HG03521 (cell line): ENCODE measurements around the gene KISS1R.

Experiments
- ATAC-seq: cut with Tn5 transposase; IDR thresholded peaks from one replicate; pipeline ENCODE4 v1.9.1; 2021; ENCODE audit warnings: mild to moderate bottlenecking, moderate library complexity; ENCODE audit not compliant: unreplicated experiment

The KISS1R gene

DNA sequence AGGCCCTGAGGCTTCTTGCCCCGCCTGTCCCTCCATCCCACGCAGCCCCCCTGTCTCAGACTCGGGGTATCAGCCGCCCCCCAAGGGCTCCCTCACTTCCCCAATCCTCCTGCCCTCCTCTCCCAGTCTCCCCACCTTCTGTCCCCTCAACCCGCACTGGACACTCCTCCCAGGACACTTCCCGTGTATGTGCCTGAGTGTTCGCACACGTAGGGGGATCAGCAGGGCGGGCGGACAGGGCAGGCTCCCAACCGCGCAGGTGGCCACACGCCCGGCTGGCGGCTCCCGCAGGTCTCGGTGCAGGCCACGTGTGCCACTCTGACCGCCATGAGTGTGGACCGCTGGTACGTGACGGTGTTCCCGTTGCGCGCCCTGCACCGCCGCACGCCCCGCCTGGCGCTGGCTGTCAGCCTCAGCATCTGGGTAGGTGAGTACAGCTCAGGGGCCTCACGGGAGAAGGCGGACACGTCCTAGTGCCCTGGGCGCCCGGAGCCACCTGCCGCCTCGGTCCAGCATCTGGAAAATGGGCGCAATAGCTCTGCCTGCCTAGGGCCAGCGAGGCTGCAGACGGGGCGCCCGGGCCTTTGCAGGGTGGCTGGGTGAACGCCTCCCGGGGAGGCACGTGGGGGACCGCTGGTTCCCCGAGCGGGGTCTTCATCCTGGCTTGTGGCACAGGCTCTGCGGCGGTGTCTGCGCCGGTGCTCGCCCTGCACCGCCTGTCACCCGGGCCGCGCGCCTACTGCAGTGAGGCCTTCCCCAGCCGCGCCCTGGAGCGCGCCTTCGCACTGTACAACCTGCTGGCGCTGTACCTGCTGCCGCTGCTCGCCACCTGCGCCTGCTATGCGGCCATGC, 2.3 kb downstream of the KISS1R start:
- no peak for ATAC-seq

GRCh38 chr19:920051-920864, 3.1 kb downstream of the KISS1R start:
- ATAC-seq = no peak

- ATAC-seq = no peak
Measured at GRCh38 chr19:924553-925086, 7.5 kb downstream of the KISS1R start.

DNA sequence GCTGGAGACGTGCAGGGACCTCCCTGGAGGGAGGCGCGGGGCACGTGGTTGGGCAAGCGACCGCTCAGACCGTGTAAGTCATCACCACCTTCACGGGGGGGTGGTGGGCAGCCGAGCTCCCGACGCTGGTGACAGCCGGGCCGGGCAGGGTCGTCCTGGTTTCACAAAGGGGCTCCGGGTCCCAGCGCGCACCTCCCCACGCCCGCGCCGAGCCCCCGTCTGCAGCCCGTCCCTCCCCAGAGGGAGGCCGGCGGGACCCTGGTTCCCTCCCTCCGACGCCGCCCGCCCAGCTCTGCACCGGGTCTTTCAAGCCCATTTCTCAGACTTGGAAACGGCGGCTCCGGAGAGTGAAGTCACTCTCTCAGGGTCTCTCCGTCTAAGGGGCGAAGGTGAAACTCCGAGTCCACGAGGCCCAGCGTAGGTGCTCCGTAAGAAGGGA, 8.0 kb downstream of the KISS1R start:
- ATAC-seq = no peak

GRCh38 chr19:925526-926322, 8.6 kb downstream of the KISS1R start, which contains the start of gene ARID3A:
Gene ARID3A, plus strand, starts transcription at chr19:926035. Its CDS starts 3,494 bp downstream, at chr19:929529.
- ATAC-seq = peak; percentile 57

DNA sequence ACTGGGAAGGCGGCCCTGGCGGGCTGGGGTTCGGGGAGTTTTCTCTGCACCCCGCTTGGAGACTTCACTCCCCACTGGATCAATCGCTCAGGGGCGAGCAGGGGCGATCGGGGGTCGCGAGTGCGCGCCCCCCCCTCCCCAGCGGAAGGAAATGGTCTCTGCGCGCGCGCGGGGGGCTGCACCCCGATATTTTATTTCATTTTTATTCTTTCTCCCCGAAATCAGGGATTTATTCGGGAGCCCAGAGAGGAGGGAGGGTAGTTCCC, 9.1 kb downstream of the KISS1R start:
- ATAC-seq = no peak

- ATAC-seq = no peak
Measured at GRCh38 chr19:926589-927350, 9.6 kb downstream of the KISS1R start.

- no peak for ATAC-seq
Measured at GRCh38 chr19:927351-927779, 10.2 kb downstream of the KISS1R start.

- no peak for ATAC-seq
Measured at GRCh38 chr19:927780-928401, 10.8 kb downstream of the KISS1R start.

- ATAC-seq = no peak
Measured at GRCh38 chr19:928471-929202, 11.5 kb downstream of the KISS1R start.

- ATAC-seq = no peak
Measured at GRCh38 chr19:929203-929890, 12.2 kb downstream of the KISS1R start.

DNA sequence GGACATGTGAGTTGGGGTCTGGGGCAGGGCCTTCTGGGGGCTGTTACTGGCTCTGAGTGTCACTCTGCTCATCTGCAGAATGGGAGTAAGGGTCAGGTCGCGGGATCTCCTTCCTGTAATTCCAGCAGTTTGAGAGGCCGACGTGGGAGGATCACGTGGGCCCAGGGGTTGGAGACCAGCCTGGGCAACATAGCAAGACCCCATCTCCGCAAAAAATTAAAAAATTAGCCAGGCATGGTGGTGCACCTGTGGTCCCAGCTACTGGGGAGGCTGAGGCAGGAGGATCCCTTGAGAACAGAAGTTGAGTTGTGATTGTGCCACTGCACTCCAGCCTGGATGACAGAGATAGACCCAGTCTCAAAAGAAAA, 12.7 kb downstream of the KISS1R start:
- ATAC-seq = no peak

- ATAC-seq = no peak
Measured at GRCh38 chr19:931860-932647, 14.9 kb downstream of the KISS1R start.

- ATAC-seq = no peak
Measured at GRCh38 chr19:932648-933552, 15.8 kb downstream of the KISS1R start.

DNA sequence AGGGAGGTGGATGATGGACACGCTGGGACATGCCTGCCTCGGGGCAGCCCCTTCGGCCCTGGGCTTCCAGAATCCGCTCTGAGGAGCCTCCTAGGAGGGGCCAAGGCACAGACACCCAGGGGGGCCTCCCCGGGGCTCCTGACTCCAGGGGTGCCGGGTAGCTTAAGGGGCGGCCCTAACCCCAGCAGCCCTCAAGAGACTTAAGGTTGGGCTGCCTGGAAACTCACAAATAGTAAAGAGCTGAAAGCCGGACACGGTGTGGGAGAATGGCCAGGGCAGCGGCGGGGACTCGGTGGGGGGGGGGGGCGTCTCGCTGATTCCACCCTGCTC, 16.4 kb downstream of the KISS1R start:
- no peak for ATAC-seq

GRCh38 chr19:934197-934840, 17.2 kb downstream of the KISS1R start:
- no peak for ATAC-seq
